Retina (tissue), 1 donor: ENCODE data around the gene ZNF248.
"Not testable (repeated sequence)": the region's sequence is repeated elsewhere in the genome, so short reads cannot be mapped to it uniquely, and the experiment has no call there.

Source experiments
- DNase-seq: peaks from one replicate; pipeline ENCODE4 v3.0.0-alpha.2; 2016

ZNF248 gene

DNA sequence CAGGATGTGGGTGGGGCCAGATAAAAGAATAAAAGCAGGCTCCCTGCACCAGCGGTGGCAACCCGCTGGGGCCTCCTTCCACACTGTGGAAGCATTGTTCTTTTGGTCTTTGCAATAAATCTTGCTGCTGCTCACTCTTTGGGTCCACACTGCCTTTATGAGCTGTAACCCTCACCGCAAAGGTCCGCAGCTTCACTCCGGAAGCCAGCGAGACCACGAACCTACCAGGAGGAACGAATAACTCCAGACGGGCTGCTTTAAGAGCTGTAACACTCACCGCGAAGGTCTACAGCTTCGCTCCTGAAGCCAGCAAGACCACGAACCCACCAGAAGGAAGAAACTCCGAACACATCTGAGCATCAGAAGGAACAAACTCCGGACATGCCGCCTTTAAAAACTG lies 119.2 kb downstream of the ZNF248 start:
- not testable (repeated sequence) for DNase-seq

DNA sequence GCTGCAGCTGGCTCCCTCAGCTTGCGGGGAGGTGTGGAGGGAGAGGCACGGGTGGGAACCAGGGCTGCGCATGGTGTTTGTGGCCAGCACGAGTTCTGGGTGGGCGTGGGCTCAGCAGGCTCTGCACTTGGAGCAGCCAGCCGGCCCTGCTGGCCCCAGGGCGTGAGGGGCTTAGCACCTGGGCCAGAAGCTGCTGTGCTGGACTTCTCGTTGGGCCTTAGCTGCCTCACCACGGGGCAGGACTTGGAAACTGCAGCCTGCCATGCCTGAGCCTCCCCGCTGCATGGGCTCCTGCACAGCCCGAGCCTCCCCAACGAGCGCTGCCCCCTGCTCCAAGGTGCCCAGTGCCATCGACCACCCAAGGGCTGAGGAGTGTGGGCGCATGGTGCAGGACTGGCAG lies 120.1 kb downstream of the ZNF248 start:
- DNase-seq = no peak

- DNase-seq = no peak
Observed at GRCh38 chr10:37736120-37736519, 121.3 kb downstream of the ZNF248 start.

DNA sequence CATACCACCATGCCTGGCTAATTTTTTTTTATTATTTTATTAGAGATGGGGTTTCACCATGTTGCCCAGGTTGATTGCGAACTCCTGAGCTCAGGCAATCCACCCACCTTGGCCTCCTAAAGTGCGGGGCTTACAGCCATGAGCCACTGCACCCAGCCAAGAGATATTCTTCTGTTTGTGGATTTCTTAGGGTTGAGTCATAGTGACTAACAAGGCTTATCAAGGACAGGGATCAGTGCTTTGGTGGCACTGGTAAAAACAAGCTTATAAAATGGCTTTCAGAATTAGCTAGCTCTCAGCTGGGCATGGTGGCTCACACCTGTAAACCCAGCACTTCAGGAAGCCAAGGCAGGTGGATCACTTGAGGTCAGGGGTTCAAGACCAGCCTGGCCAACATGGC lies 122.4 kb downstream of the ZNF248 start:
- DNase-seq = no peak
